AG04450 (cell line): ENCODE measurements around the gene CLDN14. TPM values are rescaled to one million over a fixed set of nuclear protein-coding genes. Genes with fewer than 3 reads are reported as not detected.

ENCODE experiments used
- CTCF ChIA-PET: fragments of 300-600, 350-600 bp; formaldehyde crosslinking; extraction: SDS; loops from one replicate; lab custom pipeline; 2022; ENCODE audit warnings: antibody characterized with exemption, inconsistent platforms; lab: Charles Lee
- POLR2A ChIA-PET: fragments of 350-600 bp; formaldehyde crosslinking; extraction: SDS; loops from one replicate; lab custom pipeline; 2021; ENCODE audit warnings: antibody characterized with exemption, inconsistent platforms; lab: Yijun Ruan, JAX
- DNase-seq: peaks from one replicate; pipeline ENCODE4 v3.0.0-alpha.2; 2011; ENCODE audit warnings: low read depth, low spot score
- H3K27ac ChIP-seq: one replicate; pipeline ENCODE4 v1.5.1; 2012; ENCODE audit warnings: low read depth, low read length, control low read depth
- H3K27me3 ChIP-seq: one replicate; pipeline ENCODE4 v1.6.0; 2012; ENCODE audit warnings: low read length; ENCODE audit not compliant: control insufficient read depth, insufficient read depth
- H3K4me3 ChIP-seq: 2 replicates; pipeline ENCODE4 v1.5.1; 2011; ENCODE audit warnings: mild to moderate bottlenecking, low read depth, low read length, control low read depth
- H3K9me3 ChIP-seq: 2 replicates; pipeline ENCODE4 v1.5.1; 2012; ENCODE audit warnings: low read length; ENCODE audit not compliant: control insufficient read depth, insufficient read depth
- CTCF ChIP-seq: IDR thresholded peaks from 2 replicates; pipeline ENCODE4 v1.5.1; 2011; ENCODE audit warnings: low read depth, low read length, control low read depth, inconsistent platforms
- polyA plus RNA-seq: library from polyadenylated mRNA; depleted of rRNA; stranded (reverse); fragments of >200 nt; gene quantifications from 2 replicates; pipeline ENCODE4 v1.2.3, GENCODE V29; 2011

The CLDN14 gene
- polyA plus RNA-seq, 1 experiment, result not detected

GRCh38 chr21:36483095-36483494 lies 3.2 kb upstream of the CLDN14 start:
- no peak for DNase-seq
- no peak overlapping the region for H3K27ac ChIP-seq
- no peaks in the 10 kb centered on the region for H3K9me3 ChIP-seq
- no peak for TF ChIP-seq CTCF
- ChIA-PET CTCF (interaction anchor here (0.9 kb wide), 1 partner anchor 61 kb away, joined by 3 read pairs; no protein-coding TSS in a partner anchor), POLR2A (no interaction called here)
- no peaks in the 10 kb centered on the region for H3K27me3 ChIP-seq
- H3K4me3 ChIP-seq, result no peak overlapping the region

GRCh38 chr21:36482673-36483072 lies 2.8 kb upstream of the CLDN14 start:
- no peak for DNase-seq
- no peak for TF ChIP-seq CTCF

GRCh38 chr21:36482181-36482580 lies 2.3 kb upstream of the CLDN14 start:
- H3K9me3 ChIP-seq, result no peaks in the 10 kb centered on the region
- TF ChIP-seq CTCF, result no peak
- H3K27me3 ChIP-seq, result no peaks in the 10 kb centered on the region
- no peak overlapping the region for H3K4me3 ChIP-seq
- CTCF ChIA-PET, result interaction anchor here (0.9 kb wide), 1 partner anchor 60 kb away, joined by 3 read pairs; no protein-coding TSS in a partner anchor
- H3K27ac ChIP-seq, result no peak overlapping the region
- POLR2A ChIA-PET, result no interaction called here
- DNase-seq, result no peak

More at GRCh38 chr21:36482673-36483072, 2.8 kb upstream of the CLDN14 start:
- ChIA-PET CTCF (interaction anchor here (0.9 kb wide), 1 partner anchor 60 kb away, joined by 3 read pairs; no protein-coding TSS in a partner anchor), POLR2A (no interaction called here)
- Histone ChIP-seq H3K27me3 (no peaks in the 10 kb centered on the region), H3K27ac (no peak overlapping the region), H3K4me3 (no peak overlapping the region), H3K9me3 (no peaks in the 10 kb centered on the region)

- DNase-seq, result no peak
- no peak overlapping the region for H3K27ac ChIP-seq
- ChIA-PET CTCF (no interaction called here), POLR2A (no interaction called here)
- H3K4me3 ChIP-seq, result no peak overlapping the region
- no peak for TF ChIP-seq CTCF
- no peaks in the 10 kb centered on the region for H3K9me3 ChIP-seq
- H3K27me3 ChIP-seq, result no peaks in the 10 kb centered on the region
Observed at GRCh38 chr21:36481639-36482038, 1.7 kb upstream of the CLDN14 start.

GRCh38 chr21:36480618-36481017 lies 696 bp upstream of the CLDN14 start:
- ChIA-PET POLR2A (no interaction called here), CTCF (no interaction called here)
- H3K4me3 ChIP-seq, result no peak overlapping the region
- DNase-seq, result no peak
- no peak overlapping the region for H3K27ac ChIP-seq
- H3K9me3 ChIP-seq, result no peaks in the 10 kb centered on the region
- no peaks in the 10 kb centered on the region for H3K27me3 ChIP-seq
- TF ChIP-seq CTCF, result no peak
